Measurements from ENCODE around the gene MRPL4.

- TF ChIP-seq CTCF (IDR thresholded peaks at IDR 0.05; ENCODE audit: low read depth, low read length, missing input control) (no peak), RAD21 (IDR thresholded peaks at IDR 0.05) (no peak), JUND (IDR thresholded peaks at IDR 0.05) (no peak), YY1 (IDR thresholded peaks at IDR 0.05) (no peak), FOXA1 (IDR thresholded peaks at IDR 0.05) (no peak), SP1 (IDR thresholded peaks at IDR 0.05) (no peak), GABPA (IDR thresholded peaks at IDR 0.05 in 1 of 2, conservative IDR thresholded peaks at IDR 0.05 in 1 of 2) (no peak), EGR1 (IDR thresholded peaks at IDR 0.05; ENCODE audit: low read depth in 2 of 2) (no peak), MAX (IDR thresholded peaks at IDR 0.05) (no peak), HNF4G (IDR thresholded peaks at IDR 0.05) (no peak), ATF3 (IDR thresholded peaks at IDR 0.05) (no peak), TAF1 (conservative IDR thresholded peaks at IDR 0.05) (no peak)
- TF ChIP-seq, protein P1, sequence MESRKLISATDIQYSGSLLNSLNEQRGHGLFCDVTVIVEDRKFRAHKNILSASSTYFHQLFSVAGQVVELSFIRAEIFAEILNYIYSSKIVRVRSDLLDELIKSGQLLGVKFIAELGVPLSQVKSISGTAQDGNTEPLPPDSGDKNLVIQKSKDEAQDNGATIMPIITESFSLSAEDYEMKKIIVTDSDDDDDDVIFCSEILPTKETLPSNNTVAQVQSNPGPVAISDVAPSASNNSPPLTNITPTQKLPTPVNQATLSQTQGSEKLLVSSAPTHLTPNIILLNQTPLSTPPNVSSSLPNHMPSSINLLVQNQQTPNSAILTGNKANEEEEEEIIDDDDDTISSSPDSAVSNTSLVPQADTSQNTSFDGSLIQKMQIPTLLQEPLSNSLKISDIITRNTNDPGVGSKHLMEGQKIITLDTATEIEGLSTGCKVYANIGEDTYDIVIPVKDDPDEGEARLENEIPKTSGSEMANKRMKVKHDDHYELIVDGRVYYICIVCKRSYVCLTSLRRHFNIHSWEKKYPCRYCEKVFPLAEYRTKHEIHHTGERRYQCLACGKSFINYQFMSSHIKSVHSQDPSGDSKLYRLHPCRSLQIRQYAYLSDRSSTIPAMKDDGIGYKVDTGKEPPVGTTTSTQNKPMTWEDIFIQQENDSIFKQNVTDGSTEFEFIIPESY (IDR thresholded peaks at IDR 0.05) = no peak
- TF ChIP-seq, protein P2, sequence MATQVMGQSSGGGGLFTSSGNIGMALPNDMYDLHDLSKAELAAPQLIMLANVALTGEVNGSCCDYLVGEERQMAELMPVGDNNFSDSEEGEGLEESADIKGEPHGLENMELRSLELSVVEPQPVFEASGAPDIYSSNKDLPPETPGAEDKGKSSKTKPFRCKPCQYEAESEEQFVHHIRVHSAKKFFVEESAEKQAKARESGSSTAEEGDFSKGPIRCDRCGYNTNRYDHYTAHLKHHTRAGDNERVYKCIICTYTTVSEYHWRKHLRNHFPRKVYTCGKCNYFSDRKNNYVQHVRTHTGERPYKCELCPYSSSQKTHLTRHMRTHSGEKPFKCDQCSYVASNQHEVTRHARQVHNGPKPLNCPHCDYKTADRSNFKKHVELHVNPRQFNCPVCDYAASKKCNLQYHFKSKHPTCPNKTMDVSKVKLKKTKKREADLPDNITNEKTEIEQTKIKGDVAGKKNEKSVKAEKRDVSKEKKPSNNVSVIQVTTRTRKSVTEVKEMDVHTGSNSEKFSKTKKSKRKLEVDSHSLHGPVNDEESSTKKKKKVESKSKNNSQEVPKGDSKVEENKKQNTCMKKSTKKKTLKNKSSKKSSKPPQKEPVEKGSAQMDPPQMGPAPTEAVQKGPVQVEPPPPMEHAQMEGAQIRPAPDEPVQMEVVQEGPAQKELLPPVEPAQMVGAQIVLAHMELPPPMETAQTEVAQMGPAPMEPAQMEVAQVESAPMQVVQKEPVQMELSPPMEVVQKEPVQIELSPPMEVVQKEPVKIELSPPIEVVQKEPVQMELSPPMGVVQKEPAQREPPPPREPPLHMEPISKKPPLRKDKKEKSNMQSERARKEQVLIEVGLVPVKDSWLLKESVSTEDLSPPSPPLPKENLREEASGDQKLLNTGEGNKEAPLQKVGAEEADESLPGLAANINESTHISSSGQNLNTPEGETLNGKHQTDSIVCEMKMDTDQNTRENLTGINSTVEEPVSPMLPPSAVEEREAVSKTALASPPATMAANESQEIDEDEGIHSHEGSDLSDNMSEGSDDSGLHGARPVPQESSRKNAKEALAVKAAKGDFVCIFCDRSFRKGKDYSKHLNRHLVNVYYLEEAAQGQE (IDR thresholded peaks at IDR 0.05) = no peak
These were observed 693 bp downstream of the MRPL4 start for GRCh38 chr19:10252707-10253106.

Measured in liver (tissue), 3 donors.